Heart left ventricle (tissue), 16 donors: ENCODE data around the gene PLEKHO1. TPM values are rescaled to one million over a fixed set of nuclear protein-coding genes. Genes with fewer than 3 reads are reported as not detected.
A peak's percentile ranks its signal among the peaks of the same experiment; 100 is the strongest.
"Not testable (repeated sequence)": the region's sequence is repeated elsewhere in the genome, so short reads cannot be mapped to it uniquely, and the experiment has no call there.

Experiments used
- ATAC-seq, 4 donors: fragments of 200-7000 bp; cut with Tn5 transposase; one replicate each; pipeline ENCODE4 v1.9.1; 2020 to 2022; ENCODE audit warnings: moderate library complexity in 4 of 4, mild to moderate bottlenecking in 3 of 4, moderate number of reproducible peaks in 1 of 4
- DNase-seq, 5 donors: peaks; one replicate each; pipeline ENCODE4 v3.0.0-alpha.2; 2020
- H3K27ac ChIP-seq, 12 donors: fragments of 200-600 bp; sonication (generic) in 4 of 12; one replicate each; pipeline versions ENCODE4 v1.5.0 to v1.8.0; 2016 to 2022; ENCODE audit warnings: mild to moderate bottlenecking in 2 of 12
- H3K27me3 ChIP-seq, 9 donors: fragments of 200-600 bp; sonication (generic) in 2 of 9; one replicate each; pipeline versions ENCODE4 v1.5.1 to v1.8.0; 2016 to 2022; ENCODE audit warnings: mild to moderate bottlenecking in 3 of 9
- H3K36me3 ChIP-seq, 9 donors: fragments of 200-600 bp; sonication (generic) in 2 of 9; one replicate each; pipeline versions ENCODE4 v1.5.0 to v1.8.0; 2018 to 2022; ENCODE audit warnings: mild to moderate bottlenecking in 2 of 9
- H3K4me1 ChIP-seq, 12 donors: fragments of 200-600 bp; sonication (generic) in 4 of 12; one replicate each; pipeline versions ENCODE4 v1.5.0 to v1.8.0; 2016 to 2022; ENCODE audit warnings: mild to moderate bottlenecking in 3 of 12
- H3K4me3 ChIP-seq, 12 donors: fragments of 200-600 bp; sonication (generic) in 4 of 12; one replicate each; pipeline versions ENCODE4 v1.5.0 to v1.8.0; 2017 to 2022; ENCODE audit warnings: mild to moderate bottlenecking in 9 of 12, moderate library complexity in 4 of 12
- H3K9me3 ChIP-seq, 12 donors: fragments of 200-600 bp; sonication (generic) in 4 of 12; one replicate each; pipeline versions ENCODE4 v1.5.0 to v1.8.0; 2016 to 2022; ENCODE audit warnings: mild to moderate bottlenecking in 1 of 12
- CTCF ChIP-seq, 12 donors: fragments of 200-600 bp; sonication (generic) in 4 of 12; IDR thresholded peaks; one replicate each; pipeline versions ENCODE4 v1.5.0 to v1.8.0; 2018 to 2022; ENCODE audit warnings: antibody characterized with exemption in 12 of 12, mild to moderate bottlenecking in 5 of 12
- POLR2A ChIP-seq, 2 donors: fragments of 450-650 bp; IDR thresholded peaks; one replicate each; pipeline ENCODE4 v1.6.1; 2017; ENCODE audit warnings: antibody characterized with exemption in 2 of 2, mild to moderate bottlenecking in 2 of 2, moderate library complexity in 2 of 2
- WGBS, 4 donors: extraction: QIAGEN DNeasy Blood & Tissue Kit in 2 of 4; methylation state at CpG; one replicate each; pipeline versions ENCODE4 v1.1.5 to v1.1.7; 2013 to 2018; 5-methylcytosine and 5-hydroxymethylcytosine counted together
- intact Hi-C, 10 donors: fragments of 100-400 bp; cut with DNase I; formaldehyde crosslinking; loops; one replicate each; pipeline versions ENCODE4 v1.11.1 to v1.14.2; 2022
- polyA plus RNA-seq, 2 donors: library from polyadenylated mRNA; stranded (reverse); fragments of 200-250 nt; gene quantifications; one replicate each; pipeline ENCODE4 v1.2.3, GENCODE V29; 2013
- total RNA-seq, 9 donors: library from RNA; depleted of rRNA in 2 of 9; stranded (reverse); fragments of >200 nt in 2 of 9; fragmentation: NEBNext Ultra II Directional in 3 of 9; extraction: Animal tissue kit (Norgen Biotek cat#: 25700) in 3 of 9; gene quantifications; one replicate each; pipeline versions ENCODE4 v1.1.0 to v1.2.4, GENCODE V29; 2016 to 2023
- donor health status: ischemic (EF 13 %, LVEDD 7.1; RV severe dilation, severe dysfunction).
- donor health status: healthy with polysubstance abuse.
- donor health status: DM: no; HTN: yes; CAD: no.
- donor health status: DM: no; HTN: no; CAD: no.
- donor health status: ischemic (EF 25% LVEDD 6.9; RV normal size, moderate dysfunction).
- donor health status: ischemic (EF 25% LVEDD 5.7; RV mildly dilated, moderate dysfunction).
- donor health status: healthy.
- donor health status: DM: yes; HTN: yes; CAD: no.
- donor health status: ischemic (EF 35%, LVEDD 5.7; RV mildly dilated, moderate dysfunction).
- donor health status: nonischemic (EF 11% LVEDD 7.7; RV severe dilation, severe dysfunction).
- donor health status: DM: yes; HTN: yes; CAD: no.
- donor health status: PGD.
- donor health status: ischemic (EF 29% LVEDD 5.4; RV normal size, mild dysfunction).
- donor health status: nonischemic (EF 23%, LVEDD 6.1; RV moderate dilation, normal function).

Gene PLEKHO1
- total and polyA plus RNA-seq, 11 donors: 46.8 to 200 (median 67.8) TPM

- TF ChIP-seq POLR2A (IDR thresholded peaks at IDR 0.05) (no peak), CTCF (IDR thresholded peaks at IDR 0.05) (no peak)
- ATAC-seq (no peak), DNase-seq (no peak)
- no peaks in the 10 kb centered on the region for H3K9me3 ChIP-seq
- intact Hi-C loops: no loop called here
- no peaks in the 10 kb centered on the region for H3K36me3 ChIP-seq
- H3K4me3 ChIP-seq: no peak overlapping the region
- peak overlapping the region in 1 of 12 donors; percentile 24 for H3K27ac ChIP-seq
- H3K27me3 ChIP-seq: no peaks in the 10 kb centered on the region
- peaks cover 0 to 53% (median 0%) of the 10 kb centered on the region in 12 donors for H3K4me1 ChIP-seq
- 70 to 89% (median 79%) methylated on average over 5 of the region's 5 CpGs for WGBS, 4 donors
These were observed 30.8 kb downstream of the PLEKHO1 start for GRCh38 chr1:150180474-150180873.

- intact Hi-C loops: no loop called here
- Histone ChIP-seq H3K4me3 (no peak overlapping the region), H3K4me1 (peaks cover 0 to 49% (median 0%) of the 10 kb centered on the region in 12 donors), H3K36me3 (no peaks in the 10 kb centered on the region), H3K27me3 (no peaks in the 10 kb centered on the region), H3K9me3 (no peaks in the 10 kb centered on the region), H3K27ac (no peak overlapping the region)
- TF ChIP-seq CTCF (IDR thresholded peaks at IDR 0.05) (no peak), POLR2A (IDR thresholded peaks at IDR 0.05) (no peak)
- ATAC-seq: no peak
- DNase-seq: no peak
- 83 to 91% (median 89%) methylated on average over 11 of the region's 11 CpGs for WGBS, 4 donors
These were observed 32.5 kb downstream of the PLEKHO1 start for GRCh38 chr1:150182247-150182646.

- Histone ChIP-seq H3K9me3 (no peaks in the 10 kb centered on the region), H3K4me1 (peaks cover 0 to 48% (median 5%) of the 10 kb centered on the region in 12 donors), H3K4me3 (no peak overlapping the region), H3K27ac (peak overlapping the region in 2 of 12 donors; percentile 22 to 59), H3K36me3 (no peaks in the 10 kb centered on the region), H3K27me3 (no peaks in the 10 kb centered on the region)
- DNase-seq: no peak
- TF ChIP-seq CTCF (IDR thresholded peaks at IDR 0.05): no peak
- no peak for TF ChIP-seq POLR2A (IDR thresholded peaks at IDR 0.05)
- intact Hi-C loops: no loop called here
- WGBS, 4 donors: 80 to 87% (median 85%) methylated on average over 3 of the region's 3 CpGs
- no peak for ATAC-seq
These were observed 33.3 kb downstream of the PLEKHO1 start for GRCh38 chr1:150183061-150183460.

- intact Hi-C loops: loop anchor here in 4 of 10 donors (5.0 kb wide), 1 partner anchor 223 kb away; no protein-coding TSS in a partner anchor
- no peaks in the 10 kb centered on the region for H3K36me3 ChIP-seq
- H3K27ac ChIP-seq: peak overlapping the region in 1 of 12 donors; percentile 91
- no peaks in the 10 kb centered on the region for H3K9me3 ChIP-seq
- peaks cover 0 to 33% (median 5%) of the 10 kb centered on the region in 12 donors for H3K4me1 ChIP-seq
- DNase-seq (no peak), ATAC-seq (no peak)
- no peak overlapping the region for H3K4me3 ChIP-seq
- 89 to 94% (median 91%) methylated on average over 7 of the region's 7 CpGs for WGBS, 4 donors
- H3K27me3 ChIP-seq: no peaks in the 10 kb centered on the region
- TF ChIP-seq POLR2A (IDR thresholded peaks at IDR 0.05) (no peak), CTCF (IDR thresholded peaks at IDR 0.05) (no peak)
These were observed 35.8 kb downstream of the PLEKHO1 start for GRCh38 chr1:150185481-150185880.

GRCh38 chr1:150186438-150186788 lies 36.7 kb downstream of the PLEKHO1 start:
- not testable (repeated sequence) for H3K27me3 ChIP-seq, H3K9me3 ChIP-seq, ATAC-seq, DNase-seq, H3K36me3 ChIP-seq
- Histone ChIP-seq H3K27ac (peak overlapping the region in 5 of 12 donors; percentile 35 to 91 (median 47)), H3K4me3 (peak overlapping the region in 1 of 12 donors; percentile 28), H3K4me1 (peaks cover 0 to 26% (median 5%) of the 10 kb centered on the region in 12 donors)
- intact Hi-C loops: loop anchor here in 4 of 10 donors (5.0 kb wide), 1 partner anchor 224 kb away; no protein-coding TSS in a partner anchor
- WGBS, 4 donors: 91 to 93% (median 92%) methylated on average over 7 of the region's 7 CpGs
